GM12801 (cell line): Measurements from ENCODE around the gene SEC14L1.

Experiments used
- CTCF ChIP-seq: IDR thresholded peaks from one replicate; pipeline ENCODE4 v1.5.1; 2011; ENCODE audit warnings: control low read depth; ENCODE audit not compliant: insufficient read length; ENCODE audit errors: extremely low read depth

Gene SEC14L1

GRCh38 chr17:77234695-77235094 lies 93.9 kb downstream of the SEC14L1 start:
- no peak for TF ChIP-seq CTCF

- TF ChIP-seq CTCF, result no peak
Measured at GRCh38 chr17:77235370-77235941, 94.7 kb downstream of the SEC14L1 start.

DNA sequence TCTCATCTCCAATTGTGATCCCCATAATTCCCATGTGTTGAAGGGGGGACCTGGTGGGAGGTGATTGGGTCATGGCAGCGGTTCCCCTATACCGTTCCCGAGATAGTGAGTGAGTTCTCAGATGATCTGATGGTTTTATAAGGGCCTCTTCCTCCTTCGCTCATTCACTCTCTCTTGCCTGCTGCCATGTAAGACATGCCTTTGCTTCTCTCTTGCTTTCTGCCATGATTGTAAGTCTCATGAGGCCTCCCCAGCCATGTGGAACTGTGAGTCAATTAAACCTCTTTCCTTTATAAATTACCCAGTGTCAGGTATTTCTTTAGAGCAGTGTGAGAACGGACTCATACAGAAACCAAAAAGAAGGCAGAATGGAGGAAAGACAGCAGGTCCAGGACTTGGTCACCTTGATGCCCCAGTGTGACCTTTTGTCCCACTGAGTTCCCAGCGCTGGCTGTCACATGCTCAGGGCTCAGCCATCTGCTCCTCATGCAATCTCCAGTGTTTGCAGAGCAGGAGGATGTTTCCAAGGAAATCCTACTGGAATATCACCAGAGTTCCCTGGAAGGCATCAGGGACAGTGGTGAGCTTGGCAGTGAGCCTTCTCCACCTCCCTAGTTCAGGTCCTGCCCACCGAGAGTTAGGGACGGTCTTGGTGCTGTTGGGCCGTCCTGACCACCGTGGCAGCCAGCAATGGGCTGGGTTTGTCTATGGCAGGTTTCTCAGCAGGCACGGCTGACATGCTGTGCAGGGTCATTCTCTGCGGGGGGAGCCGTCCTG lies 96.7 kb downstream of the SEC14L1 start:
- TF ChIP-seq CTCF, result no peak

DNA sequence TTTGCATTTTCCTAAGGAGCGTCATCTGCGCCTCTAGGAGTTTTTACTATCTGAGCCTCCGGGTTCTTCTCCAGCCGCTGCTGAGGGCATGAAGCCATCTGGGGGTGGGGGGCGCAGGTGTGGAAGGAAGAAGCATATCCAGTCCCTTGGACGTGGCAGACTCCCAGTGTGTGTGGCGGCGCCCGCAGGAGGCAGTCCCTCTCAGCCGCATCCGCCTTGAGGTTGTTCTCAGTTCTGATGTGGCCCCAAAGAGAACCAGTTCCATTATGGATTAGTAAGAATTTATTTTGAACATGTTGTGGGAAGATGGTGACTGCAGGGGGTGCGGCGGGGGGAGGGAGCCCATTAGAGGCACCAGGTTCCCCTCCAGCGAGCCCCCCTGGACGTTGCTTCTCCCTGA lies 100.2 kb downstream of the SEC14L1 start:
- no peak for TF ChIP-seq CTCF

DNA sequence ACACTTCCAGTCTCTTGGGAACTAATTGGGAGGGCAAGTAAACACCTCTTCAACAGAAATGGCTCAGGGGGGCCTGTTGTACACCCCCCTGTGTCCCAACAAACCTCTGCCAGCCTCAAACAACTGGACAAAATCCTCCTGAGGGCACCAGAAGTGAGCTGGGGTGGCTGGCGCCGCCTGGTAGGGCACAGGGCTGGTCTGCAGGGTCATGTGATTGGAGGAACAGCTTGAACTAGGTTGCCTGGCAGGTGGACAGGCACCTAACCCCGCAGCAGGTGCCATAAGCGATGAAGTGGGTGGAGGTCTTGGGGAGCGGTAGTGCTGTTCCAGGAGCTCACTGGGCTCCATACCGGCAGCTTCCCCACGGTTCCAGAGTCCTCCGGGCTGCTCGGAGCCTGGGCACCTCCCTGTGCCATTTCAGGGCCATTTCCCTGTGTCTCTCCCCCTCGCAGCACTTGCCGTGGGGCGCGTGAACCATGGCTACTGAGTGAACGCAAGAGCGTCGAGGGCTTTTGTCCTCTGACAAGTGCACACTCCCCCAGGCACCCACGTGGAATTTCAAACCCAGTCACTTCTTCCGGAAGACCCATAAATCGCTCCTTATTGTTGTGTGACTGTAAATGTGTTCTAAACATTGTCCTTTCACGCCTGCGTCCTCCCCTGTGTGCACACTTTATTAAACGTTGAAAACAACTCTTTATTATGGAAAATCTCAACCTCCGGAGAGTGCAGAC lies 101.5 kb downstream of the SEC14L1 start:
- no peak for TF ChIP-seq CTCF

DNA sequence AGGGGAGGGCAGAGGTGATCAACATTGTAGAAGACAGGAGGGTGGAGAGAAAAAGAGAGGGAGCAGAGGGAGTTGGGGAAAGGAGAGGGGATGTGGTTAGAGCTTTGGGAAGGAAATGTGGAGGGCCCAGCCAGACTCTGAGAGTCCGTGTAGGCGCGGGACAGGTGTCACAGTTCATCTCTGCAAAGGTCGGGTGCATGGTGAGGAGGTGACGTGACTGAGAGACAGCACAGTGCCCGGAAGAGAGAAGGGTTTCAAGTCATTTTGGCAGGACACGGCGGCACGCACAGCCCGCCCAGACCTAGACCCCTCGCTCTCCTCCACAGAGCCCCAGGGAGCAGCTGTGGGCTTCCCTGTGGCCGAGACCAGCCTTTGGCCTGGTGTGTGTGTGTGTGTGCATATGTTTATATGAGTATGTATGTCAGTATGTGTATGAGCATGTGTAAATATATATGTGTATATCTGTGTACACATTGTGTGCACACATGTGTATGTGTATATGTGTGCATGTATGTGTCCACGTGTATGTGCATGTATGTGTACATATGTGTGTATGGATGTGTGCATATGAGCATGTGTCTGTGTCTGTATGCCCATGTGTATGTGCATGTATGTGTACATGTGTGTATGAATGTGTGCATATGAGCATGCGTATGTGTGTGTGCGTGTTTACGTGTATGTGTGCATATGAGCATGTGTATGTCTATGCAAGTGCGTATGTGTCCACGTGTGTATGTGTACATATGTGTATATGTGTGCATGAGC lies 104.6 kb downstream of the SEC14L1 start:
- TF ChIP-seq CTCF, result no peak
